Measurements from ENCODE around the gene ROBO2. TPM values are rescaled to one million over a fixed set of nuclear protein-coding genes. Genes with fewer than 3 reads are reported as not detected.

ROBO2 gene
- polyA plus RNA-seq, 1 experiment, result 16.3 TPM

GRCh38 chr3:77195766-77196545 is 156.1 kb downstream of the ROBO2 start:
- no peak for DNase-seq (ENCODE audit: low read depth, low spot score)
- CTCF ChIA-PET, result no interaction called here
- TF ChIP-seq CTCF (IDR thresholded peaks at IDR 0.05; ENCODE audit: low read depth, low read length), result no peak
- Histone ChIP-seq H3K4me3 (ENCODE audit: low read depth, low read length) (no peak overlapping the region), H3K27ac (ENCODE audit: low read depth, low read length) (no peak overlapping the region), H3K27me3 (ENCODE audit: control insufficient read depth, insufficient read depth, low read length) (no peaks in the 10 kb centered on the region), H3K9me3 (ENCODE audit: control insufficient read depth, insufficient read depth, low read length) (no peaks in the 10 kb centered on the region)
- POLR2A ChIA-PET, result no interaction called here

- TF ChIP-seq CTCF (IDR thresholded peaks at IDR 0.05; ENCODE audit: low read depth, low read length), result no peak
- no peaks in the 10 kb centered on the region for H3K27me3 ChIP-seq (ENCODE audit: control insufficient read depth, insufficient read depth, low read length)
- POLR2A ChIA-PET, result no interaction called here
- H3K9me3 ChIP-seq (ENCODE audit: control insufficient read depth, insufficient read depth, low read length), result no peaks in the 10 kb centered on the region
- CTCF ChIA-PET, result interaction anchor here (1.0 kb wide), 1 partner anchor 122 kb away, joined by 3 read pairs; no protein-coding TSS in a partner anchor
- DNase-seq (ENCODE audit: low read depth, low spot score), result no peak
- no peak overlapping the region for H3K27ac ChIP-seq (ENCODE audit: low read depth, low read length)
- H3K4me3 ChIP-seq (ENCODE audit: low read depth, low read length), result no peak overlapping the region
Observed at GRCh38 chr3:77197408-77197807, 157.5 kb downstream of the ROBO2 start.

GRCh38 chr3:77203851-77204250 is 164.0 kb downstream of the ROBO2 start:
- no peak for DNase-seq (ENCODE audit: low read depth, low spot score)
- no peaks in the 10 kb centered on the region for H3K27me3 ChIP-seq (ENCODE audit: control insufficient read depth, insufficient read depth, low read length)
- H3K4me3 ChIP-seq (ENCODE audit: low read depth, low read length), result no peak overlapping the region
- no peak overlapping the region for H3K27ac ChIP-seq (ENCODE audit: low read depth, low read length)
- no peak for TF ChIP-seq CTCF (IDR thresholded peaks at IDR 0.05; ENCODE audit: low read depth, low read length)
- ChIA-PET POLR2A (no interaction called here), CTCF (no interaction called here)
- H3K9me3 ChIP-seq (ENCODE audit: control insufficient read depth, insufficient read depth, low read length), result no peaks in the 10 kb centered on the region

GRCh38 chr3:77204788-77205187 is 164.9 kb downstream of the ROBO2 start:
- Histone ChIP-seq H3K27ac (ENCODE audit: low read depth, low read length) (no peak overlapping the region), H3K4me3 (ENCODE audit: low read depth, low read length) (no peak overlapping the region), H3K27me3 (ENCODE audit: control insufficient read depth, insufficient read depth, low read length) (no peaks in the 10 kb centered on the region), H3K9me3 (ENCODE audit: control insufficient read depth, insufficient read depth, low read length) (no peaks in the 10 kb centered on the region)
- CTCF ChIA-PET, result no interaction called here
- POLR2A ChIA-PET, result no interaction called here
- DNase-seq (ENCODE audit: low read depth, low spot score), result no peak
- TF ChIP-seq CTCF (IDR thresholded peaks at IDR 0.05; ENCODE audit: low read depth, low read length), result no peak

- ChIA-PET POLR2A (no interaction called here), CTCF (no interaction called here)
Observed at GRCh38 chr3:77207753-77208152, 167.9 kb downstream of the ROBO2 start.

More at GRCh38 chr3:77207753-77208152, 167.9 kb downstream of the ROBO2 start:
- H3K9me3 ChIP-seq (ENCODE audit: control insufficient read depth, insufficient read depth, low read length), result no peaks in the 10 kb centered on the region
- H3K27ac ChIP-seq (ENCODE audit: low read depth, low read length), result no peak overlapping the region
- DNase-seq (ENCODE audit: low read depth, low spot score), result no peak
- no peak for TF ChIP-seq CTCF (IDR thresholded peaks at IDR 0.05; ENCODE audit: low read depth, low read length)
- H3K27me3 ChIP-seq (ENCODE audit: control insufficient read depth, insufficient read depth, low read length), result no peaks in the 10 kb centered on the region
- H3K4me3 ChIP-seq (ENCODE audit: low read depth, low read length), result no peak overlapping the region

Data from AG04450 (cell line).